Measurements from ENCODE around the gene USP5.
"Not testable (repeated sequence)": the region's sequence is repeated elsewhere in the genome, so short reads cannot be mapped to it uniquely, and the experiment has no call there.

The USP5 gene

GRCh38 chr12:6842075-6842474 lies 9.9 kb upstream of the USP5 start:
- DNase-seq: no peak

GRCh38 chr12:6843118-6843902 lies 8.6 kb upstream of the USP5 start:
- DNase-seq: no peak

GRCh38 chr12:6845395-6845794 lies 6.6 kb upstream of the USP5 start:
- no peak for DNase-seq

GRCh38 chr12:6846316-6846869 lies 5.6 kb upstream of the USP5 start:
- DNase-seq: no peak

- no peak for DNase-seq
Measured at GRCh38 chr12:6847676-6848075, 4.3 kb upstream of the USP5 start.

GRCh38 chr12:6849427-6849826 lies 2.5 kb upstream of the USP5 start:
- no peak for DNase-seq

GRCh38 chr12:6849976-6850560 lies 1.9 kb upstream of the USP5 start:
- DNase-seq: no peak

GRCh38 chr12:6850796-6851152 lies 1.2 kb upstream of the USP5 start:
- DNase-seq: no peak

- DNase-seq: peak; percentile 97 to 98
Measured at GRCh38 chr12:6851153-6851920, 613 bp upstream of the USP5 start, which contains the start of gene CDCA3. CDCA3 (minus strand) TSS chr12:6851286; CDS start chr12:6850952, 334 bp downstream.

GRCh38 chr12:6852651-6853354 lies 853 bp downstream of the USP5 start:
- no peak for DNase-seq

- DNase-seq: no peak
Measured at GRCh38 chr12:6853626-6854025, 1.7 kb downstream of the USP5 start.

- DNase-seq: no peak
Measured at GRCh38 chr12:6854036-6854435, 2.1 kb downstream of the USP5 start.

- DNase-seq: no peak
Measured at GRCh38 chr12:6855322-6855721, 3.4 kb downstream of the USP5 start.

GRCh38 chr12:6858799-6859198 lies 6.8 kb downstream of the USP5 start:
- no peak for DNase-seq

- DNase-seq: no peak
Measured at GRCh38 chr12:6860116-6860515, 8.2 kb downstream of the USP5 start.

- DNase-seq: no peak
Measured at GRCh38 chr12:6860942-6861341, 9.0 kb downstream of the USP5 start.

- DNase-seq: no peak
Measured at GRCh38 chr12:6861391-6861790, 9.4 kb downstream of the USP5 start.

GRCh38 chr12:6863033-6863432 lies 11.1 kb downstream of the USP5 start:
- no peak for DNase-seq

- DNase-seq: no peak
Measured at GRCh38 chr12:6863586-6864321, 11.8 kb downstream of the USP5 start.

- DNase-seq: not testable (repeated sequence)
Measured at GRCh38 chr12:6865307-6865706, 13.4 kb downstream of the USP5 start.

GRCh38 chr12:6866163-6866919 lies 14.4 kb downstream of the USP5 start:
- no peak for DNase-seq

Measured in inflammatory macrophage treated with lipopolysaccharide for 1 hour (primary cell).